HL-60 (cell line): ENCODE measurements around the gene TSSK3.

ENCODE experiments used
- REST ChIP-seq: IDR thresholded peaks from 2 replicates; pipeline ENCODE4 v1.6.1; 2012; ENCODE audit warnings: low read depth; ENCODE audit not compliant: insufficient replicate concordance
- TF ChIP-seq, protein P1 (sequence below): IDR thresholded peaks from one replicate; pipeline ENCODE4 v1.5.1; 2011; ENCODE audit warnings: low read length, control low read depth, inconsistent platforms; ENCODE audit not compliant: insufficient read depth

DNA sequence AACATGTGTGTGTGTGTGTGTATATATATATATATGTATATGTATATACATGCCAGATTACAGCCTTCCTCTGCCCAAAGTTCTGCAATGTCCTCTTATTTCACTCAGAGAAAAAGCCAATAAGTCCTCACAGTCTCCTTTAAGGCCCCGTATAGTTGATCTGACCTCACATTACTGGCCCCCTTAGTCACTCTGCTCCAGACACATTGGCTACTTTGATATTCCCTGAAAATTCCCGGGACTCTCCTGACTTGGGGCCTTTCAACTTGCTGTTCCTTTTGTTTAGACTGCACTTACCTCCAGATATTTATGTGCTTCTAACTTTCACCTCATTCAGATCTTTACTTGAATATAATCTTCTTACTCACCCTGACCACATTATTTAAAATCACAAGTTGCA lies 36.1 kb downstream of the TSSK3 start:
- TF ChIP-seq, protein P1, sequence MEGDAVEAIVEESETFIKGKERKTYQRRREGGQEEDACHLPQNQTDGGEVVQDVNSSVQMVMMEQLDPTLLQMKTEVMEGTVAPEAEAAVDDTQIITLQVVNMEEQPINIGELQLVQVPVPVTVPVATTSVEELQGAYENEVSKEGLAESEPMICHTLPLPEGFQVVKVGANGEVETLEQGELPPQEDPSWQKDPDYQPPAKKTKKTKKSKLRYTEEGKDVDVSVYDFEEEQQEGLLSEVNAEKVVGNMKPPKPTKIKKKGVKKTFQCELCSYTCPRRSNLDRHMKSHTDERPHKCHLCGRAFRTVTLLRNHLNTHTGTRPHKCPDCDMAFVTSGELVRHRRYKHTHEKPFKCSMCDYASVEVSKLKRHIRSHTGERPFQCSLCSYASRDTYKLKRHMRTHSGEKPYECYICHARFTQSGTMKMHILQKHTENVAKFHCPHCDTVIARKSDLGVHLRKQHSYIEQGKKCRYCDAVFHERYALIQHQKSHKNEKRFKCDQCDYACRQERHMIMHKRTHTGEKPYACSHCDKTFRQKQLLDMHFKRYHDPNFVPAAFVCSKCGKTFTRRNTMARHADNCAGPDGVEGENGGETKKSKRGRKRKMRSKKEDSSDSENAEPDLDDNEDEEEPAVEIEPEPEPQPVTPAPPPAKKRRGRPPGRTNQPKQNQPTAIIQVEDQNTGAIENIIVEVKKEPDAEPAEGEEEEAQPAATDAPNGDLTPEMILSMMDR: no peak
- no peak for TF ChIP-seq REST
